Measurements from ENCODE around the gene ZNF660. TPM values are rescaled to one million over a fixed set of nuclear protein-coding genes. Genes with fewer than 3 reads are reported as not detected.

Gene ZNF660
- total and polyA plus RNA-seq, 10 of the 15 experiments (the other 5 are each of a cell fraction or from before 2014, with no cell fraction given), result 0.62 to 2.6 (median 1.7) TPM

DNA sequence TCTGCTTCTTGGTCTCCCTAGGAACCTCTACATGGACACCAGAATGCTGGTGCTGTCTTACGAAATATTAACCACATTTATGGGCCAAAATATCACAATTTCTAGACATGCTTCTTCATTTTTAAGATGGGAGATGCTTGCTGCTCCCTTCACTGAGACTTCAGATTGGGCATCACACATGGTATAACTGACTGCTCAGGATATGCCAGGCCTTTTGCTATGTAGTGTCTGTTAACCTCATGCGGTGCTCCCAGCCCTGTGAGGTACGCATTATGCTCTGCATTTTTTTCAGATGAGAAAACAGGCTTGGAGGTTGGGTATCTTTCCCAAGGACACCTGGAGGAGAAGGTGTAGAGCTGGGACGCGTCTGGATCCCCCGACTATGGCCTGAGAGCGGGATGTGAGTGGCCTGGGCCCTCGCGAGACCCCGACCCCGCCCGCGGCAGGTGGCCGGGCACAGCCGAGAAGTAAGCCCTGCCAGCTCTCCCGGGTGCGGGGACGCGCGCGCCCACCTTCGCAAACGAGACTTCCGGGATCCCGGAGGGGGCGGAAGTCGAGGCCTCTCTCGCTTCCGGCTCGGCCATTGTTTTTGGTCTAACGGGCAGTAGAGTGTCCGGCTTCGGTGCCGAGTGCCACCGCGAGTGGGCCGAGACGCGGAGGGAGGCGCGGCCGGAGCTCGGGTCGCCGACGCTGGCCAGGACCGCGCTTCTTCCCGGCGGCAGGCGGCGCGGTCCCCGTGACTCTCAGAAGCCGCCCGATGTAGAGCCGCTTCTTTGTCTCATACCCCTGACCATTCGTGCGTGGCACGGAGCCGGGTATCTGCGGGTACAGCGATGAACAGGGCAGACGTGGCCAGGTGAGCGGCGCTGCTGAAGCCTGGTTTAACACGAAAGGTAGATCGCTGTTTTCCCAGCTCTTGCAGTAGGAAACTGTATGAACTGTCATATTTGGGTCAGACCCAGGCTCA, 29.9 kb upstream of the ZNF660 start, which contains the start of gene ZKSCAN7 (continued):
- TF ChIP-seq DPF2 (IDR thresholded peaks at IDR 0.05) (no peak), HDAC2 (IDR thresholded peaks at IDR 0.05) (no peak), ZNF274 (IDR thresholded peaks at IDR 0.05; ENCODE audit: insufficient read depth, insufficient read length) (no peak), GATAD2B (conservative IDR thresholded peaks at IDR 0.05; ENCODE audit: low read depth) (peak; percentile 74), BACH1 (IDR thresholded peaks at IDR 0.05; ENCODE audit: borderline replicate concordance) (no peak), ZSCAN29 (IDR thresholded peaks at IDR 0.05) (no peak), PAX5 (IDR thresholded peaks at IDR 0.05; ENCODE audit: borderline replicate concordance, low read depth, low read length) (peak; percentile 85; the same call in 1 of the 2 replicates), NFIC (IDR thresholded peaks at IDR 0.05; ENCODE audit: low read depth, low read length) (no peak), KLF5 (IDR thresholded peaks at IDR 0.05; ENCODE audit: partially characterized antibody) (peak; percentile 61), MLLT1 (IDR thresholded peaks at IDR 0.05) (peak; percentile 71; the same call in 1 of the 2 replicates), REST (IDR thresholded peaks at IDR 0.05; ENCODE audit: low read depth, low read length) (0 out of 2 replicates have a peak, but pooled peaks have one; percentile 9), SUZ12 (IDR thresholded peaks at IDR 0.05; ENCODE audit: unreplicated experiment) (no peak), MEF2A (IDR thresholded peaks at IDR 0.05; ENCODE audit: insufficient read depth, low read depth, low read length) (no peak), IKZF2 (IDR thresholded peaks at IDR 0.05) (no peak; a peak in 1 of 4 replicates), BHLHE40 (IDR thresholded peaks at IDR 0.05; ENCODE audit: borderline replicate concordance in 1 of 2, low read depth in 2 of 2, low read length in 1 of 2) (peak; percentile 6 to 60; a peak in 1 of 4 replicates), YY1 (IDR thresholded peaks at IDR 0.05; ENCODE audit: low read depth, low read length) (peak; percentile 94), ZNF217 (IDR thresholded peaks at IDR 0.05) (peak; percentile 61; the same call in 1 of the 2 replicates), RB1 (IDR thresholded peaks at IDR 0.05; ENCODE audit: borderline replicate concordance) (no peak), MXI1 (IDR thresholded peaks at IDR 0.05; ENCODE audit: low read depth, low read length) (no peak), MYB (IDR thresholded peaks at IDR 0.05; ENCODE audit: borderline replicate concordance, low read depth, low read length) (no peak), NR2C2 (IDR thresholded peaks at IDR 0.05; ENCODE audit: borderline replicate concordance, control insufficient read depth, insufficient read length, low read depth) (no peak)
- TF ChIP-seq, protein P1, sequence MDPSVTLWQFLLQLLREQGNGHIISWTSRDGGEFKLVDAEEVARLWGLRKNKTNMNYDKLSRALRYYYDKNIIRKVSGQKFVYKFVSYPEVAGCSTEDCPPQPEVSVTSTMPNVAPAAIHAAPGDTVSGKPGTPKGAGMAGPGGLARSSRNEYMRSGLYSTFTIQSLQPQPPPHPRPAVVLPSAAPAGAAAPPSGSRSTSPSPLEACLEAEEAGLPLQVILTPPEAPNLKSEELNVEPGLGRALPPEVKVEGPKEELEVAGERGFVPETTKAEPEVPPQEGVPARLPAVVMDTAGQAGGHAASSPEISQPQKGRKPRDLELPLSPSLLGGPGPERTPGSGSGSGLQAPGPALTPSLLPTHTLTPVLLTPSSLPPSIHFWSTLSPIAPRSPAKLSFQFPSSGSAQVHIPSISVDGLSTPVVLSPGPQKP (IDR thresholded peaks at IDR 0.05; ENCODE audit: low read depth, low read length), result peak; percentile 41; the same call in 1 of the 2 replicates
- TF ChIP-seq, protein P2, sequence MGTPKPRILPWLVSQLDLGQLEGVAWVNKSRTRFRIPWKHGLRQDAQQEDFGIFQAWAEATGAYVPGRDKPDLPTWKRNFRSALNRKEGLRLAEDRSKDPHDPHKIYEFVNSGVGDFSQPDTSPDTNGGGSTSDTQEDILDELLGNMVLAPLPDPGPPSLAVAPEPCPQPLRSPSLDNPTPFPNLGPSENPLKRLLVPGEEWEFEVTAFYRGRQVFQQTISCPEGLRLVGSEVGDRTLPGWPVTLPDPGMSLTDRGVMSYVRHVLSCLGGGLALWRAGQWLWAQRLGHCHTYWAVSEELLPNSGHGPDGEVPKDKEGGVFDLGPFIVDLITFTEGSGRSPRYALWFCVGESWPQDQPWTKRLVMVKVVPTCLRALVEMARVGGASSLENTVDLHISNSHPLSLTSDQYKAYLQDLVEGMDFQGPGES (IDR thresholded peaks at IDR 0.05), result no peak
